K562 (cell line): ENCODE measurements around the gene PCSK2. TPM values are rescaled to one million over a fixed set of nuclear protein-coding genes. Genes with fewer than 3 reads are reported as not detected.

Source experiments
- DACH1 ChIP-seq: fragments of 450-650 bp; IDR thresholded peaks from 2 replicates; pipeline ENCODE4 v1.6.1; 2018; ENCODE audit not compliant: partially characterized antibody
- EHMT2 ChIP-seq: fragments of 450-650 bp; IDR thresholded peaks from 2 replicates; pipeline ENCODE4 v1.6.1; 2018; ENCODE audit warnings: antibody characterized with exemption
- NFE2L1 ChIP-seq: fragments of 450-650 bp; IDR thresholded peaks from 2 replicates; pipeline ENCODE4 v1.6.1; 2016; ENCODE audit warnings: missing genetic modification characterization, low read depth, mild to moderate bottlenecking, missing compliant biosample characterization, moderate library complexity, borderline replicate concordance
- NR1H2 ChIP-seq: sonication (generic); formaldehyde crosslinking; IDR thresholded peaks from 2 replicates; pipeline ENCODE4 v1.4.0; 2020; ENCODE audit warnings: mild to moderate bottlenecking, missing genetic modification reagents
- PTTG1 ChIP-seq: fragments of 450-650 bp; IDR thresholded peaks from 2 replicates; pipeline ENCODE4 v1.6.1; 2016; ENCODE audit warnings: low read depth, mild to moderate bottlenecking, missing genetic modification characterization, missing compliant biosample characterization
- RBM17 ChIP-seq: fragments of 200-400 bp; formaldehyde crosslinking; IDR thresholded peaks from 2 replicates; pipeline ENCODE4 v1.6.1; 2017; ENCODE audit warnings: low read depth, mild to moderate bottlenecking, low read length, borderline replicate concordance
- SMARCC2 ChIP-seq: fragments of 450-650 bp; IDR thresholded peaks from 2 replicates; pipeline ENCODE4 v1.6.1; 2017; ENCODE audit warnings: antibody characterized with exemption, moderate library complexity, mild to moderate bottlenecking, low read depth
- ZNF146 ChIP-seq: IDR thresholded peaks from one replicate; pipeline ENCODE4 v1.6.1; 2018; ENCODE audit warnings: missing compliant biosample characterization; ENCODE audit not compliant: unreplicated experiment
- ZNF282 ChIP-seq: sonication (generic); formaldehyde crosslinking; IDR thresholded peaks from 2 replicates; pipeline ENCODE4 v1.8.1; 2023; ENCODE audit warnings: missing genetic modification reagents
- polyA plus RNA-seq, 8 experiments: library from polyadenylated mRNA; depleted of rRNA in 4 of 8; stranded (reverse) in 5 of 8; unstranded in 3 of 8; fragments of >200 nt; fragmentation: Nextera tagmentation in 2 of 8; fragmentation: Illumina TruSeq in 1 of 8; extraction: Ambion mirVana in 2 of 8; extraction: Trizol in 1 of 8; gene quantifications; 2 replicates each; pipeline versions ENCODE4 v1.2.1 to v1.2.3, GENCODE V29; 2011 to 2014; ENCODE audit warnings: inconsistent platforms in 1 of 8, missing spikeins in 1 of 8
- total RNA-seq, 7 experiments: library from RNA; depleted of rRNA in 6 of 7; stranded (reverse); fragments of >200 nt in 6 of 7; fragmentation: Illumina TruSeq in 2 of 7; extraction: Trizol in 2 of 7; gene quantifications; 2 replicates each; pipeline versions ENCODE4 v1.2.1 to v1.2.3, GENCODE V29; 2011 to 2021; ENCODE audit warnings: low replicate concordance in 1 of 7
- TF ChIP-seq, protein P1 (sequence below): IDR thresholded peaks from 2 replicates; pipeline ENCODE4 v1.6.1; 2012; ENCODE audit warnings: low read depth, low read length, improper control_type of control experiment, borderline replicate concordance
- TF ChIP-seq, protein P2 (sequence below): fragments of 450-650 bp; IDR thresholded peaks from 2 replicates; pipeline ENCODE4 v1.6.1; 2017; ENCODE audit warnings: antibody characterized with exemption
- TF ChIP-seq, protein P3 (sequence below): fragments of 450-650 bp; IDR thresholded peaks from 2 replicates; pipeline ENCODE4 v1.6.1; 2016; ENCODE audit warnings: missing biosample characterization, missing genetic modification characterization
- TF ChIP-seq, protein P4 (sequence below): fragments of 250-450 bp; sonication (Bioruptor Pico); IDR thresholded peaks from 2 replicates; pipeline ENCODE4 v1.8.0; 2021; ENCODE audit warnings: borderline replicate concordance, mild to moderate bottlenecking, moderate library complexity; ENCODE audit not compliant: poor library complexity, severe bottlenecking

PCSK2 gene
- total and polyA plus RNA-seq, 9 of the 15 experiments (the other 6 are each of a cell fraction or from before 2014, with no cell fraction given) = 0.04 to 0.07 (median 0.05) TPM; not detected in 6

DNA sequence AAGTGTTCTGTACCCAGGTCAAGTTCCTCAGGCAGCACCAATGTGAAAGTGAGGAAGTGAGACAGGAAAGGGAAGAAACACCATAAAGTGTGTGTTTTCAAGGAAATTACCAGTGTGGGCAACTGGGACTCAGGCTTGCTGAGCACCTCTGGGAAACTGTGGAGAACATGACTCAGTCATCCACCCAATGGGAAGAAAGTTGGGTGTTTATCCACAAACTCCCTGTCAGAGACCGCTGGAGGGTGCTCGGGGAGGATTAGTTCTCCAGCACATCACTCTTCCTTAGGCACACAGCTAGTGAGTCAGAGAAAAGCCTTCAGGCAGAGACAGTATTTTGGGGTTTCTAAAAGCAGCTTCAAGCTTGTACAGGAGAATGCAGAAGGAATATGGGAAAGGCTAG lies 93.6 kb downstream of the PCSK2 start (continued):
- no peak for TF ChIP-seq DACH1
- TF ChIP-seq, protein P1, sequence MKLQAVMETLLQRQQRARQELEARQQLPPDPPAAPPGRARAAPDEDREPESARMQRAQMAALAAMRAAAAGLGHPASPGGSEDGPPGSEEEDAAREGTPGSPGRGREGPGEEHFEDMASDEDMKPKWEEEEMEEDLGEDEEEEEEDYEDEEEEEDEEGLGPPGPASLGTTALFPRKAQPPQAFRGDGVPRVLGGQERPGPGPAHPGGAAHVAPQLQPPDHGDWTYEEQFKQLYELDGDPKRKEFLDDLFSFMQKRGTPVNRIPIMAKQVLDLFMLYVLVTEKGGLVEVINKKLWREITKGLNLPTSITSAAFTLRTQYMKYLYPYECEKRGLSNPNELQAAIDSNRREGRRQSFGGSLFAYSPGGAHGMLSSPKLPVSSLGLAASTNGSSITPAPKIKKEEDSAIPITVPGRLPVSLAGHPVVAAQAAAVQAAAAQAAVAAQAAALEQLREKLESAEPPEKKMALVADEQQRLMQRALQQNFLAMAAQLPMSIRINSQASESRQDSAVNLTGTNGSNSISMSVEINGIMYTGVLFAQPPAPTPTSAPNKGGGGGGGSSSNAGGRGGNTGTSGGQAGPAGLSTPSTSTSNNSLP = no peak
- TF ChIP-seq EHMT2 = no peak
- TF ChIP-seq, protein P2, sequence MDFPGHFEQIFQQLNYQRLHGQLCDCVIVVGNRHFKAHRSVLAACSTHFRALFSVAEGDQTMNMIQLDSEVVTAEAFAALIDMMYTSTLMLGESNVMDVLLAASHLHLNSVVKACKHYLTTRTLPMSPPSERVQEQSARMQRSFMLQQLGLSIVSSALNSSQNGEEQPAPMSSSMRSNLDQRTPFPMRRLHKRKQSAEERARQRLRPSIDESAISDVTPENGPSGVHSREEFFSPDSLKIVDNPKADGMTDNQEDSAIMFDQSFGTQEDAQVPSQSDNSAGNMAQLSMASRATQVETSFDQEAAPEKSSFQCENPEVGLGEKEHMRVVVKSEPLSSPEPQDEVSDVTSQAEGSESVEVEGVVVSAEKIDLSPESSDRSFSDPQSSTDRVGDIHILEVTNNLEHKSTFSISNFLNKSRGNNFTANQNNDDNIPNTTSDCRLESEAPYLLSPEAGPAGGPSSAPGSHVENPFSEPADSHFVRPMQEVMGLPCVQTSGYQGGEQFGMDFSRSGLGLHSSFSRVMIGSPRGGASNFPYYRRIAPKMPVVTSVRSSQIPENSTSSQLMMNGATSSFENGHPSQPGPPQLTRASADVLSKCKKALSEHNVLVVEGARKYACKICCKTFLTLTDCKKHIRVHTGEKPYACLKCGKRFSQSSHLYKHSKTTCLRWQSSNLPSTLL = no peak
- TF ChIP-seq, protein P3, sequence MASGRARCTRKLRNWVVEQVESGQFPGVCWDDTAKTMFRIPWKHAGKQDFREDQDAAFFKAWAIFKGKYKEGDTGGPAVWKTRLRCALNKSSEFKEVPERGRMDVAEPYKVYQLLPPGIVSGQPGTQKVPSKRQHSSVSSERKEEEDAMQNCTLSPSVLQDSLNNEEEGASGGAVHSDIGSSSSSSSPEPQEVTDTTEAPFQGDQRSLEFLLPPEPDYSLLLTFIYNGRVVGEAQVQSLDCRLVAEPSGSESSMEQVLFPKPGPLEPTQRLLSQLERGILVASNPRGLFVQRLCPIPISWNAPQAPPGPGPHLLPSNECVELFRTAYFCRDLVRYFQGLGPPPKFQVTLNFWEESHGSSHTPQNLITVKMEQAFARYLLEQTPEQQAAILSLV (tag) = no peak
- no peak for TF ChIP-seq NFE2L1 (tag)
- no peak for TF ChIP-seq NR1H2 (CRISPR knock-in tag)
- no peak for TF ChIP-seq ZNF282 (CRISPR knock-in tag)
- TF ChIP-seq RBM17 = no peak
- TF ChIP-seq PTTG1 (tag) = no peak
- TF ChIP-seq, protein P4, sequence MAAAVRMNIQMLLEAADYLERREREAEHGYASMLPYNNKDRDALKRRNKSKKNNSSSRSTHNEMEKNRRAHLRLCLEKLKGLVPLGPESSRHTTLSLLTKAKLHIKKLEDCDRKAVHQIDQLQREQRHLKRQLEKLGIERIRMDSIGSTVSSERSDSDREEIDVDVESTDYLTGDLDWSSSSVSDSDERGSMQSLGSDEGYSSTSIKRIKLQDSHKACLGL (CRISPR knock-in tag) = no peak
- no peak for TF ChIP-seq ZNF146
- TF ChIP-seq SMARCC2 = no peak
- TF ChIP-seq, all 486 proteins: peak for 0
